Neutrophil (primary cell): ENCODE data around the gene DNASE1L1.
A peak's percentile ranks its signal among the peaks of the same experiment; 100 is the strongest.

Experiments used
- H3K27ac ChIP-seq: fragments of 200-600 bp; sonication (generic); 2 replicates; pipeline ENCODE4 v1.5.1; 2016; ENCODE audit warnings: mild to moderate bottlenecking, moderate library complexity
- H3K27me3 ChIP-seq: fragments of 200-600 bp; sonication (generic); 2 replicates; pipeline ENCODE4 v1.6.0; 2016; ENCODE audit warnings: mild to moderate bottlenecking
- H3K36me3 ChIP-seq: fragments of 200-600 bp; sonication (generic); 2 replicates; pipeline ENCODE4 v1.5.1; 2017
- H3K4me1 ChIP-seq, 2 experiments: fragments of 200-600 bp in 1 of 2; sonication (generic) in 1 of 2; 1 replicate in 1 of 2; 2 replicates in 1 of 2; pipeline versions ENCODE4 v1.5.1 to v1.6.1; 2013 to 2016; ENCODE audit warnings: low read depth in 1 of 2, low read length in 1 of 2, mild to moderate bottlenecking in 1 of 2, moderate library complexity in 1 of 2; ENCODE audit not compliant: control insufficient read depth in 1 of 2, insufficient read depth in 1 of 2
- H3K4me3 ChIP-seq, 2 experiments: fragments of 200-600 bp in 1 of 2; sonication (generic) in 1 of 2; 1 replicate in 1 of 2; 2 replicates in 1 of 2; pipeline ENCODE4 v1.5.1; 2013 to 2016; ENCODE audit warnings: low read depth in 1 of 2, low read length in 1 of 2, mild to moderate bottlenecking in 1 of 2, moderate library complexity in 1 of 2
- H3K9me3 ChIP-seq: fragments of 200-600 bp; sonication (generic); 2 replicates; pipeline ENCODE4 v1.5.1; 2016
- CTCF ChIP-seq: fragments of 200-600 bp; sonication (generic); IDR thresholded peaks from 2 replicates; pipeline ENCODE4 v1.5.1; 2016; ENCODE audit warnings: antibody characterized with exemption

The DNASE1L1 gene

GRCh38 chrX:154371017-154371788 lies 37.9 kb downstream of the DNASE1L1 start:
- H3K4me1 ChIP-seq: peaks cover 48 to 53% of the 10 kb centered on the region in 2 experiments
- H3K9me3 ChIP-seq: no peaks in the 10 kb centered on the region
- H3K27ac ChIP-seq: peak overlapping the region; percentile 97
- H3K4me3 ChIP-seq: peak overlapping the region; percentile 73 to 91
- H3K36me3 ChIP-seq: peaks cover 18% of the 10 kb centered on the region
- no peaks in the 10 kb centered on the region for H3K27me3 ChIP-seq
- TF ChIP-seq CTCF: no peak

GRCh38 chrX:154370300-154371016 lies 38.6 kb downstream of the DNASE1L1 start:
- H3K9me3 ChIP-seq: no peaks in the 10 kb centered on the region
- H3K36me3 ChIP-seq: peaks cover 25% of the 10 kb centered on the region
- H3K27ac ChIP-seq: peak overlapping the region; percentile 97
- TF ChIP-seq CTCF: no peak
- no peaks in the 10 kb centered on the region for H3K27me3 ChIP-seq
- peak overlapping the region; percentile 73 to 91 for H3K4me3 ChIP-seq
- peaks cover 48 to 53% of the 10 kb centered on the region in 2 experiments for H3K4me1 ChIP-seq

- TF ChIP-seq CTCF: no peak
- Histone ChIP-seq H3K27me3 (no peaks in the 10 kb centered on the region), H3K9me3 (no peaks in the 10 kb centered on the region), H3K36me3 (peaks cover 33% of the 10 kb centered on the region), H3K27ac (peak overlapping the region; percentile 97), H3K4me1 (peaks cover 45 to 51% of the 10 kb centered on the region in 2 experiments), H3K4me3 (peak overlapping the region; percentile 73 to 91)
Observed at GRCh38 chrX:154369449-154370299, 39.4 kb downstream of the DNASE1L1 start.

- no peaks in the 10 kb centered on the region for H3K27me3 ChIP-seq
- H3K4me1 ChIP-seq: peaks cover 38 to 45% of the 10 kb centered on the region in 2 experiments
- peaks cover 42% of the 10 kb centered on the region for H3K36me3 ChIP-seq
- peak overlapping the region; percentile 73 to 91 for H3K4me3 ChIP-seq
- H3K27ac ChIP-seq: peak overlapping the region; percentile 97
- peak; percentile 40 for TF ChIP-seq CTCF
- H3K9me3 ChIP-seq: no peaks in the 10 kb centered on the region
Observed at GRCh38 chrX:154368630-154369448, 40.2 kb downstream of the DNASE1L1 start.
